Measurements from ENCODE around the gene S100A2. TPM values are rescaled to one million over a fixed set of nuclear protein-coding genes. Genes with fewer than 3 reads are reported as not detected.

S100A2 gene
- total and polyA plus RNA-seq, 2 experiments from 2014 or later = 1.7 to 8.6 TPM

GRCh38 chr1:153519242-153519641, 46.4 kb downstream of the S100A2 start:
- Histone ChIP-seq H3F3A (ENCODE audit: insufficient read depth) (0 out of 2 replicates have a peak, but pooled peaks cover under 1% of the 10 kb centered on the region), H3K9me2 (ENCODE audit: insufficient read depth) (no peaks in the 10 kb centered on the region), H3K4me1 (ENCODE audit: insufficient read depth) (no peaks in the 10 kb centered on the region), H3K79me2 (ENCODE audit: insufficient read depth) (no peaks in the 10 kb centered on the region), H3K27ac (no peak overlapping the region), H3K36me3 (ENCODE audit: low read depth) (no peaks in the 10 kb centered on the region), H3K27me3 (replicated peaks; ENCODE audit: insufficient read depth) (no peaks in the 10 kb centered on the region), H3K9me3 (ENCODE audit: low read depth) (no peaks in the 10 kb centered on the region), H3K4me2 (ENCODE audit: unreplicated experiment) (no peak overlapping the region), H2AFZ (no peak overlapping the region), H4K20me1 (ENCODE audit: insufficient read depth) (no peaks in the 10 kb centered on the region), H3K4me3 (no peak overlapping the region), H3K9ac (no peak overlapping the region)
- no peak for TF ChIP-seq EZH2phosphoT487 (IDR thresholded peaks at IDR 0.05; ENCODE audit: insufficient read depth, low read depth)
- TF ChIP-seq EZH2 (IDR thresholded peaks at IDR 0.05; ENCODE audit: insufficient read depth, poor library complexity, severe bottlenecking) = no peak
- in situ Hi-C loops (cut with MboI) = no loop called here
- 89 to 91% methylated on average over 3 of the region's 3 CpGs for WGBS, 2 experiments (ENCODE audit: low coverage in 1 of 2, low lambda C conversion rate in 2 of 2, missing lambda C conversion rate in 2 of 2)
- DNase-seq = no peak

GRCh38 chr1:153515504-153516394, 49.9 kb downstream of the S100A2 start:
- no peak for TF ChIP-seq EZH2phosphoT487 (IDR thresholded peaks at IDR 0.05; ENCODE audit: insufficient read depth, low read depth)
- TF ChIP-seq EZH2 (IDR thresholded peaks at IDR 0.05; ENCODE audit: insufficient read depth, poor library complexity, severe bottlenecking) = no peak
- Histone ChIP-seq H3K9me3 (ENCODE audit: low read depth) (no peaks in the 10 kb centered on the region), H3K4me2 (ENCODE audit: unreplicated experiment) (no peak overlapping the region), H3K9ac (no peak overlapping the region), H3K36me3 (ENCODE audit: low read depth) (no peaks in the 10 kb centered on the region), H3K4me1 (ENCODE audit: insufficient read depth) (peaks cover 5% of the 10 kb centered on the region; the same call in 1 of the 2 replicates), H2AFZ (no peak overlapping the region), H3K27me3 (replicated peaks; ENCODE audit: insufficient read depth) (no peaks in the 10 kb centered on the region), H4K20me1 (ENCODE audit: insufficient read depth) (no peaks in the 10 kb centered on the region), H3K9me2 (ENCODE audit: insufficient read depth) (no peaks in the 10 kb centered on the region), H3K27ac (no peak overlapping the region), H3K79me2 (ENCODE audit: insufficient read depth) (no peaks in the 10 kb centered on the region), H3K4me3 (no peak overlapping the region), H3F3A (ENCODE audit: insufficient read depth) (no peaks in the 10 kb centered on the region)
- DNase-seq = no peak
- WGBS, 2 experiments (ENCODE audit: low coverage in 1 of 2, low lambda C conversion rate in 2 of 2, missing lambda C conversion rate in 2 of 2) = 45 to 52% methylated on average over 8 of the region's 8 CpGs
- in situ Hi-C loops (cut with MboI) = no loop called here

GRCh38 chr1:153513666-153514065, 52.0 kb downstream of the S100A2 start:
- peaks cover 5% of the 10 kb centered on the region; the same call in 1 of the 2 replicates for H3F3A ChIP-seq (ENCODE audit: insufficient read depth)
- in situ Hi-C loops (cut with MboI) = no loop called here
- no peaks in the 10 kb centered on the region for H3K9me3 ChIP-seq (ENCODE audit: low read depth)
- H3K79me2 ChIP-seq (ENCODE audit: insufficient read depth) = no peaks in the 10 kb centered on the region
- no peak for DNase-seq
- TF ChIP-seq EZH2phosphoT487 (IDR thresholded peaks at IDR 0.05; ENCODE audit: insufficient read depth, low read depth) = no peak
- TF ChIP-seq EZH2 (IDR thresholded peaks at IDR 0.05; ENCODE audit: insufficient read depth, poor library complexity, severe bottlenecking) = no peak
- H3K9ac ChIP-seq = no peak overlapping the region
- H3K9me2 ChIP-seq (ENCODE audit: insufficient read depth) = no peaks in the 10 kb centered on the region
- H4K20me1 ChIP-seq (ENCODE audit: insufficient read depth) = no peaks in the 10 kb centered on the region
- H3K4me1 ChIP-seq (ENCODE audit: insufficient read depth) = peaks cover 5% of the 10 kb centered on the region; the same call in 1 of the 2 replicates
- WGBS, 2 experiments (ENCODE audit: low coverage in 1 of 2, low lambda C conversion rate in 2 of 2, missing lambda C conversion rate in 2 of 2) = 95 to 100% methylated on average over 7 of the region's 7 CpGs
- H2AFZ ChIP-seq = no peak overlapping the region
- H3K4me3 ChIP-seq = no peak overlapping the region
- H3K4me2 ChIP-seq (ENCODE audit: unreplicated experiment) = no peak overlapping the region
- no peaks in the 10 kb centered on the region for H3K27me3 ChIP-seq (replicated peaks; ENCODE audit: insufficient read depth)
- no peaks in the 10 kb centered on the region for H3K36me3 ChIP-seq (ENCODE audit: low read depth)
- H3K27ac ChIP-seq = no peak overlapping the region

- Histone ChIP-seq H3K27ac (no peak overlapping the region), H3K9ac (no peak overlapping the region), H3F3A (ENCODE audit: insufficient read depth) (peaks cover 5% of the 10 kb centered on the region; the same call in 1 of the 2 replicates), H3K4me3 (no peak overlapping the region), H4K20me1 (ENCODE audit: insufficient read depth) (no peaks in the 10 kb centered on the region), H3K9me2 (ENCODE audit: insufficient read depth) (no peaks in the 10 kb centered on the region), H2AFZ (no peak overlapping the region), H3K36me3 (ENCODE audit: low read depth) (no peaks in the 10 kb centered on the region), H3K9me3 (ENCODE audit: low read depth) (no peaks in the 10 kb centered on the region), H3K4me2 (ENCODE audit: unreplicated experiment) (no peak overlapping the region), H3K27me3 (replicated peaks; ENCODE audit: insufficient read depth) (no peaks in the 10 kb centered on the region), H3K79me2 (ENCODE audit: insufficient read depth) (no peaks in the 10 kb centered on the region), H3K4me1 (ENCODE audit: insufficient read depth) (peaks cover 10% of the 10 kb centered on the region)
- in situ Hi-C loops (cut with MboI) = no loop called here
- DNase-seq = no peak
- TF ChIP-seq EZH2 (IDR thresholded peaks at IDR 0.05; ENCODE audit: insufficient read depth, poor library complexity, severe bottlenecking) (no peak), EZH2phosphoT487 (IDR thresholded peaks at IDR 0.05; ENCODE audit: insufficient read depth, low read depth) (no peak)
- 84 to 91% methylated on average over 3 of the region's 3 CpGs for WGBS, 2 experiments (ENCODE audit: low coverage in 1 of 2, low lambda C conversion rate in 2 of 2, missing lambda C conversion rate in 2 of 2)
These were observed 52.6 kb downstream of the S100A2 start for GRCh38 chr1:153513023-153513422.

Other genes with a start within 250 kb of the S100A2 start
- not detected in 2 replicates for gene PGLYRP4, start 217.0 kb downstream of the S100A2 start, total RNA-seq (2014; rRNA removed; shearing (Covaris generic))
- not detected in 2 replicates for gene PGLYRP4, start 217.0 kb downstream of the S100A2 start, polyA plus RNA-seq (2016; fragmentation: Nextera tagmentation; extraction: Ambion mirVana)
- not detected in 2 replicates for gene S100A9, start 208.0 kb downstream of the S100A2 start, total RNA-seq (2014; rRNA removed; shearing (Covaris generic))
- gene S100A9, start 208.0 kb downstream of the S100A2 start, polyA plus RNA-seq (2016; fragmentation: Nextera tagmentation; extraction: Ambion mirVana) = not detected in 2 replicates
- gene S100A12, start 190.2 kb downstream of the S100A2 start, total RNA-seq (2014; rRNA removed; shearing (Covaris generic)) = not detected in 2 replicates
- gene S100A12, start 190.2 kb downstream of the S100A2 start, polyA plus RNA-seq (2016; fragmentation: Nextera tagmentation; extraction: Ambion mirVana) = not detected in 2 replicates
- gene S100A8, start 174.8 kb downstream of the S100A2 start, total RNA-seq (2014; rRNA removed; shearing (Covaris generic)) = not detected in 2 replicates
- not detected in 2 replicates for gene S100A8, start 174.8 kb downstream of the S100A2 start, polyA plus RNA-seq (2016; fragmentation: Nextera tagmentation; extraction: Ambion mirVana)
- gene S100A7A, start 149.3 kb downstream of the S100A2 start, total RNA-seq (2014; rRNA removed; shearing (Covaris generic)) = not detected in 2 replicates
- not detected in 2 replicates for gene S100A7A, start 149.3 kb downstream of the S100A2 start, polyA plus RNA-seq (2016; fragmentation: Nextera tagmentation; extraction: Ambion mirVana)
- gene S100A7, start 105.2 kb downstream of the S100A2 start, total RNA-seq (2014; rRNA removed; shearing (Covaris generic)) = not detected in 2 replicates
- gene S100A7, start 105.2 kb downstream of the S100A2 start, polyA plus RNA-seq (2016; fragmentation: Nextera tagmentation; extraction: Ambion mirVana) = not detected in 2 replicates
- 550 and 683 TPM in 2 replicates for gene S100A6, start 29.9 kb downstream of the S100A2 start, total RNA-seq (2014; rRNA removed; shearing (Covaris generic))
- 2,862 and 2,893 TPM in 2 replicates for gene S100A6, start 29.9 kb downstream of the S100A2 start, polyA plus RNA-seq (2016; fragmentation: Nextera tagmentation; extraction: Ambion mirVana)
- gene S100A5, start 24.9 kb downstream of the S100A2 start, total RNA-seq (2014; rRNA removed; shearing (Covaris generic)) = not detected in 2 replicates
- 0.41 TPM in 1 of 2 replicates, not detected in the other for gene S100A5, start 24.9 kb downstream of the S100A2 start, polyA plus RNA-seq (2016; fragmentation: Nextera tagmentation; extraction: Ambion mirVana)
- 236 and 249 TPM in 2 replicates for gene S100A4, start 20.0 kb downstream of the S100A2 start, total RNA-seq (2014; rRNA removed; shearing (Covaris generic))
- 608 and 610 TPM in 2 replicates for gene S100A4, start 20.0 kb downstream of the S100A2 start, polyA plus RNA-seq (2016; fragmentation: Nextera tagmentation; extraction: Ambion mirVana)
- gene S100A3, start 16.6 kb downstream of the S100A2 start, total RNA-seq (2014; rRNA removed; shearing (Covaris generic)) = 2.2 and 3.8 TPM in 2 replicates
- 7.5 and 8.0 TPM in 2 replicates for gene S100A3, start 16.6 kb downstream of the S100A2 start, polyA plus RNA-seq (2016; fragmentation: Nextera tagmentation; extraction: Ambion mirVana)
- gene S100A16, start 47.3 kb upstream of the S100A2 start, total RNA-seq (2014; rRNA removed; shearing (Covaris generic)) = 495 and 615 TPM in 2 replicates
- 801 and 826 TPM in 2 replicates for gene S100A16, start 47.3 kb upstream of the S100A2 start, polyA plus RNA-seq (2016; fragmentation: Nextera tagmentation; extraction: Ambion mirVana)
- 2.1 TPM in 1 of 2 replicates, not detected in the other for gene S100A14, start 50.5 kb upstream of the S100A2 start, total RNA-seq (2014; rRNA removed; shearing (Covaris generic))
- gene S100A14, start 50.5 kb upstream of the S100A2 start, polyA plus RNA-seq (2016; fragmentation: Nextera tagmentation; extraction: Ambion mirVana) = 0.31 and 0.32 TPM in 2 replicates
- 127 and 159 TPM in 2 replicates for gene S100A13, start 61.7 kb upstream of the S100A2 start, total RNA-seq (2014; rRNA removed; shearing (Covaris generic))
- gene S100A13, start 61.7 kb upstream of the S100A2 start, polyA plus RNA-seq (2016; fragmentation: Nextera tagmentation; extraction: Ambion mirVana) = 540 and 552 TPM in 2 replicates
- not detected in 2 replicates for gene S100A1, start 62.6 kb upstream of the S100A2 start, total RNA-seq (2014; rRNA removed; shearing (Covaris generic))
- 0.30 TPM in 1 of 2 replicates, not detected in the other for gene S100A1, start 62.6 kb upstream of the S100A2 start, polyA plus RNA-seq (2016; fragmentation: Nextera tagmentation; extraction: Ambion mirVana)
- 26.9 and 37.8 TPM in 2 replicates for gene CHTOP, start 68.2 kb upstream of the S100A2 start, total RNA-seq (2014; rRNA removed; shearing (Covaris generic))
- gene CHTOP, start 68.2 kb upstream of the S100A2 start, polyA plus RNA-seq (2016; fragmentation: Nextera tagmentation; extraction: Ambion mirVana) = 42.2 and 44.2 TPM in 2 replicates
- 50.2 and 70.5 TPM in 2 replicates for gene SNAPIN, start 92.9 kb upstream of the S100A2 start, total RNA-seq (2014; rRNA removed; shearing (Covaris generic))
- gene SNAPIN, start 92.9 kb upstream of the S100A2 start, polyA plus RNA-seq (2016; fragmentation: Nextera tagmentation; extraction: Ambion mirVana) = 82.1 and 83.8 TPM in 2 replicates
- gene ILF2, start 105.1 kb upstream of the S100A2 start, total RNA-seq (2014; rRNA removed; shearing (Covaris generic)) = 176 and 180 TPM in 2 replicates
- gene ILF2, start 105.1 kb upstream of the S100A2 start, polyA plus RNA-seq (2016; fragmentation: Nextera tagmentation; extraction: Ambion mirVana) = 174 and 178 TPM in 2 replicates
- 0.25 TPM in 1 of 2 replicates, not detected in the other for gene NPR1, start 112.8 kb upstream of the S100A2 start, total RNA-seq (2014; rRNA removed; shearing (Covaris generic))
- 0.09 and 0.19 TPM in 2 replicates for gene NPR1, start 112.8 kb upstream of the S100A2 start, polyA plus RNA-seq (2016; fragmentation: Nextera tagmentation; extraction: Ambion mirVana)
- 40.2 and 41.5 TPM in 2 replicates for gene INTS3, start 162.2 kb upstream of the S100A2 start, total RNA-seq (2014; rRNA removed; shearing (Covaris generic))
- gene INTS3, start 162.2 kb upstream of the S100A2 start, polyA plus RNA-seq (2016; fragmentation: Nextera tagmentation; extraction: Ambion mirVana) = 17.3 and 19.9 TPM in 2 replicates
- 8.8 and 11.4 TPM in 2 replicates for gene SLC27A3, start 209.6 kb upstream of the S100A2 start, total RNA-seq (2014; rRNA removed; shearing (Covaris generic))
- gene SLC27A3, start 209.6 kb upstream of the S100A2 start, polyA plus RNA-seq (2016; fragmentation: Nextera tagmentation; extraction: Ambion mirVana) = 5.6 and 9.2 TPM in 2 replicates